NCI-H69 (cell line): ENCODE results near the gene C4B.
"Not testable (repeated sequence)": the region's sequence is repeated elsewhere in the genome, so short reads cannot be mapped to it uniquely, and the experiment has no call there.

Source experiments
- DNase-seq: peaks from one replicate; lab custom pipeline; 2025; lab: John Stamatoyannopoulos, UW

Gene C4B

DNA sequence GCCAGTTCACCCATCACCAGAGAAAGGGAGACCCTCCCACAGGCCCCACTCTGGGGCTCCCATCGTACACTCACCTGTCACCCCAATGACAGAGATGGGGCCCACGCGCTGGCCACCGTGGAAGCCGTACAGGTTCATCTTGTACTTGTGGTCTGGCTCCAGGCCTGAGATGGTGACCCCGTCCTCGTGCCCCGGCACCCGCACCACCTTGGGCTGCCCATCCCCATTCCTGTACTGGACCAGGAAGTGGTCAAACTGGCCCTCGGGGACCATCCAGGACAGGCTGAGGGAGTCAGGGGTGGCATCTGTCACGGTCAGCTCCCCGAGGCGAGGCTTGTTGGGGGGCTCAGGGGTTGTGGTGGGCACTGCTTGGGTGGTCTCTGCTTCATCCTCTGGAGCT lies 38.7 kb downstream of the C4B start:
- DNase-seq: not testable (repeated sequence)

DNA sequence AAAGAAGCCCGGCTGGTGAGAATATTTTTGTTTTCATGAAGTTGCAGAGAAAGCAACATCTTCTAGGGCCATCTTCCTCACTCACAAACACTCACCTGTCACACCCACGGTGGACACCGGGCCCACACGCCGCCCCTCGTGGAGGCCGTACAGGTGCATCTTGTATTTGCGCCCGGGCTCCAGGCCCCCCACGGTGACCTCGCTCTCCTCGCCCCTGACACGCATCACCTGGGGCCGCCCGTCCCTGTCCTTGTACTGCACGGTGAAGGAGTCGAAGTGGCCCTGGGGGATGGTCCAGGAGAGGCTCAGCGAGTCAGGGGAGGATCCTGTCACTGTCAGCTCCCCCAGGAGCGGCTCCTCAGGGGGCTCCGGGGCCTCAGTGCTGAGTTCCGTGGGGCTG lies 41.2 kb downstream of the C4B start:
- DNase-seq: not testable (repeated sequence)

DNA sequence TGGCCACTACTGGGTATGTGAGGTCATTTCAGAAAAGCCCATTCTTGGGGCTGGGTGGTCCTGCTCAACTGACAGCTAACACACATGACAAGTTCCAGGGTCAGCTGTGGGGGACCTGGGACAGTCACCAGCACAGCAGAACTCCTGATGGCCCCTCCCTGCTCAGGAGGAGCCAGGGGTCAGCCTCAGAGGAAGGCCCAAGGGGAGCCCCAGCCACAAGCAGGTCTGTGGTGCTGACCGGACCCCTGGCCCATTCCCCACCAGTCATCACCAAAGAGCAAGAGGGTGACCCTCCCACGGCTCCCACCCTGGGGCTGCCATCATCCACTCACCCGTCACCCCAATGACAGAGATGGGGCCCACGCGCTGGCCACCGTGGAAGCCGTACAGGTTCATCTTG lies 41.7 kb downstream of the C4B start:
- no peak for DNase-seq

DNA sequence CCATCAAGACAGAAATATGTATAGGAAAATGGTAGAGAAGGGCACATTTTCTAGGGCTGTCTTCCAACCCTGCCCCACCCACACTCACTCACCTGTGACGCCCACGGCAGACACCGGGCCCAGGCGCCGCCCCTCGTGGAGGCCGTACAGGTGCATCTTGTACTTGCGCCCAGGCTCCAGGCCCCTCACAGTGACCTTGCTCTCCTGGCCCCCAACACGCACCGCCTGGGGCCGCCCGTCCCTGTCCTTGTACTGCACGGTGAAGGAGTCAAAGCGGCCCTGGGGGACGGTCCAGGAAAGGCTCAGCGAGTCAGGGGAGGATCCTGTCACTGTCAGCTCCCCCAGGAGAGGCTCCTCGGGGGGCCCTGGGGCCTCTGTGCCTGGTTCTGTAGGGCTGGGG lies 43.4 kb downstream of the C4B start:
- no peak for DNase-seq

DNA sequence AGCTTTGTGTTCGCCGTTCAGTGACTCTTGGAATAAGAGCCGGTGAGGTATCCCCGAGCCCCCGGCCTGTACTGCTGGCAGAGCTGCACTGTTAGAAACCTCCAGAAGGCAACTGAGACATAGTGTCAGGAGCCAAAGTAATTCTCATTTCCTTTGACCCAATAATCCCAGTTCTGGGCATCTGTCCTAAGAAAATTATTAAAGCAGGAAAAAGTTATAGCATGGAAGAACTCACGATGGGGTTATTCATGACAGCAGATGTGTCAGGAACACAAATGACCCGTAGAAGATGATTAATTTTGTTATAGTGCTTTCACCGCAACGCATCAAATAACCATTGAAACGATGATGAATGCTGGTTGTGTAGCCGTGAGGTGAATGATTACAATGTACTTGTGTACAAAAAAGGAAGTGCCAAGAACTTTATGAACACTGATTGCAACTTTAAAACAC lies 43.9 kb downstream of the C4B start:
- no peak for DNase-seq

DNA sequence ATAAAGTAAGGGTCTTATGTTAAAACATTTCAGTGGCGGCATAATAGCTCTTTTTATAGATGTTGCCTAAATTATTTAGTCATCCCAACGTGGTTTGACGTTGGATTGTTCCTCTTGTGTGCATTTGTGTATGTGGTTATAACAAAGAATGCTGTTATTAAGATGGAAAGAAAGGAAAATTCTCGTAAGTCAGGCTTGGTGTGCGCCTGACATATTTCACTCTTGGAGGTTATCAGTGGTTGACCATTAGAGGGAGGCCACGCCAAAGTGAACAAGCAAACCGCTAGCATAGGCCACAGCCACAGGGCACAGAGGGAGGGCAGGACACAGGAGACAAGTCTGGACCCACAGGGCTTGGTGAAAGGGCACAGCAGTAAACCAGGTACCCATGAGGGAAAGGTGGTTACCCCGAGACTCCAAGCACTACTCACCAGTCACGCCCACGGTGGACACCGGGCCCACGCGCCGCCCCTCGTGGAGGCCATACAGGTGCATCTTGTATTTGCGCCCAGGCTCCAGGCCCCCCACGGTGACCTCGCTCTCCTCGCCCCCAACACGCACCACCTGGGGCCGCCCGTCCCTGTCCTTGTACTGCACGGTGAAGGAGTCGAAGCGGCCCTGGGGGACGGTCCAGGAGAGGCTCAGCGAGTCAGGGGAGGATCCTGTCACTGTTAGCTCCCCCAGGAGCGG lies 46.5 kb downstream of the C4B start:
- DNase-seq: no peak

DNA sequence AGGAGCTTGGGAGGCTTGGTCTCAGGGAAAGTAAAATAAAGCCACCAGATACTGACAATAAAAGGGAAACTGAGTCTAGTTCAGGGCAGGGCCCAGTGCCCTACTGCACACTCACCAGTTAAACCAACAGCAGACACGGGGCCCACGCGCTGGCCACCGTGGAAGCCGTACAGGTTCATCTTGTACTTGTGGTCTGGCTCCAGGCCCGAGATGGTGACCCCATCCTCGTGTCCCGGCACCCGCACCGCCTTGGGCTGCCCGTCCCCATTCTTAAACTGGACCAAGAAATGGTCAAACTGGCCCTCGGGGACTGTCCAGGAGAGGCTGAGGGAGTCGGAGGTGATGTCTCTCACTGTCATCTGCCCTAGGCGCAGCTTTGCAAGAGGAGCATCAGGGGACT lies 50.1 kb downstream of the C4B start:
- DNase-seq: no peak

DNA sequence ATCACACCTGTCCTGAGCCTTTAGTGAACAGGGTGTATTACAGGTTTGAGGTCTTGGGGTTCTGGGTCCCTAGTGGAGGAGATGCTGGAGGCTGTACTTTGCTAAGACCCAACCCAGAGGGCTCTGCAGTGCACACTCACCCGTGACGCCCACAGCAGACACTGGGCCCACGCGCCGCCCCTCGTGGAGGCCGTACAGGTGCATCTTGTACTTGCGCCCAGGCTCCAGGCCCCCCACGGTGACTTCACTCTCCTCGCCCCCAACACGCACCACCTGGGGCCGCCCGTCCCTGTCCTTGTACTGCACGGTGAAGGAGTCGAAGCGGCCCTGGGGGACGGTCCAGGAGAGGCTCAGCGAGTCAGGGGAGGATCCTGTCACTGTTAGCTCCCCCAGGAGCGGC lies 52.9 kb downstream of the C4B start:
- not testable (repeated sequence) for DNase-seq

DNA sequence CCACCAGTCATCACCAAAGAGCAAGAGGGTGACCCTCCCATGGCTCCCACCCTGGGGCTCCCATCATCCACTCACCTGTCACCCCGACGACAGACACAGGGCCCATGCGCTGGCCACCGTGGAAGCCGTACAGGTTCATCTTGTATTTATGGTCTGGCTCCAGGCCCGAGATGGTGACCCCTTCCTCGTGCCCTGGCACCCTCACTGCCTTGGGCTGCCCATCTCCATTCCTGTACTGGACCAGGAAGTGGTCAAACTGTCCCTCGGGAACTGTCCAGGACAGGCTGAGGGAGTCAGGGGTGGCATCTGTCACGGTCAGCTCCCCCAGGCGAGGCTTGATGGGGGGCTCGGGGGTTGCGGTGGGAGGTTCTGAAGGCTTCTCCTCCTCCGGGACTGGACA lies 53.7 kb downstream of the C4B start:
- not testable (repeated sequence) for DNase-seq

DNA sequence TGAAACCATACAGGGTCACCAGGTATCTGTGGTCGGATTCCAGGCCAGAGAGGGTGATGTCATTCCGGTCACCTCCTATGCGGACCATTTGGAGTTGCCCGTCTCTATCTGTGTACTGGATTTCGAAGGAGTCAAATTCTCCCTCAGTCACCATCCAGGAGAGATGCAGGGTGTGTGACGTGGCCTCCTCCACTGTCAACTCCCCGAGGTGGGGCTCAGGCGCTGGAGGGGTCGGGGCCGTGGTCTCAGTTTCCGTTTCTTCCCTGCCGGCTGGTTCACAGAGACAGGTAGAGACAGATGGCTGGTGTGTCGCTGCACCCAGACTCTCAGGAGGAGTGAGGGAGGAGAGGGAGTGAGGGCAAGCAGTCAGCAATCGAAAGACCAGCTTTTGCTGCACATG lies 54.3 kb downstream of the C4B start:
- no peak for DNase-seq

DNA sequence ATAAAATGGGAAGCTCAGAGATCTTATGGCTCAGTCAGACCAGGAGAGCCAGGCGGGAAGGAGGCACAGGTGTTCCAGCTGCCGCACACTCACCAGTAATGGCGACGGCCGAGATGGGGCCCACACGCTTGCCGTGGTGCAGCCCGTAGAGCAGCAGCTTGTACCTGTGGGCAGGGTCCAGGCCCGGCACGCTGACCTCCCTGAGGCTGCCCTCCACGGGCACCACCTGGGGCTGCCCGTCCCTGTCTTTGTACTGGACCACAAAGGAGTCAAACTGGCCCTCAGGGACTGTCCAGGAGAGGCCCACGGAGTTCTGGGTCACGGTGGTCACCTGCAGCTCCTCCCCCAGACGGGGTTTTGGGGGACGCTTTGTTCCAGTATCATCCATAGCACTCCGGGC lies 54.9 kb downstream of the C4B start:
- no peak for DNase-seq

DNA sequence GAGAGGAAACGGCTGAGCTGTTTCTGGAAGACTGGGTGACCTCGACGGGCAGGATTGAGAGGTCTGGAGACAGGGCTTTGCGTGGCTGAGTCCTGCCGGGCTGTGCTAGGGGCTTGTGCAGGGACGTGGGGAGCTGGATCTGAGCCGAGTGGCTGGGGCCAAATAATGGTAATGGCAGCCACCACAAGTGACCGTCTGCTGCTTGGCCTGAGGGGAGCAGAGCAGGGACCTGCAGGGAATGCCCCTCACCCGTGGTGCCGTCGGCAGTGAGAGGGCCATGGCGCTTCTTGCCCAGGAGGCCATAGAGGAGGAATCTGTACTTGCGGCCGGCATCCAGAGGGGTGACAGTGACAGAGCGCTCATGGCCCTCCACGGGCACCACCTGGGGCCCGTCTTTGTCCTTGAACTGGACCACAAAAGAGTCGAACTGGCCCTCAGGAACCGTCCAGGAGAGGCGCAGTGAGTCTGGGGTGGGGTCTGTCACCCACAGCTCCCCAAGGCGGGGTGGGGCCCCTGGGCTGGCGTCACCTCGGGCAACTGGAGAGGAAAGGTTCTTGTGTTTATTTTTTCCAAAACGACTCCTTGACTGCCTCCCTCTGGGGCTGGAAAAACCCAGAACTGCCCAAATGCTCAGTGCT lies 55.4 kb downstream of the C4B start:
- DNase-seq: no peak

DNA sequence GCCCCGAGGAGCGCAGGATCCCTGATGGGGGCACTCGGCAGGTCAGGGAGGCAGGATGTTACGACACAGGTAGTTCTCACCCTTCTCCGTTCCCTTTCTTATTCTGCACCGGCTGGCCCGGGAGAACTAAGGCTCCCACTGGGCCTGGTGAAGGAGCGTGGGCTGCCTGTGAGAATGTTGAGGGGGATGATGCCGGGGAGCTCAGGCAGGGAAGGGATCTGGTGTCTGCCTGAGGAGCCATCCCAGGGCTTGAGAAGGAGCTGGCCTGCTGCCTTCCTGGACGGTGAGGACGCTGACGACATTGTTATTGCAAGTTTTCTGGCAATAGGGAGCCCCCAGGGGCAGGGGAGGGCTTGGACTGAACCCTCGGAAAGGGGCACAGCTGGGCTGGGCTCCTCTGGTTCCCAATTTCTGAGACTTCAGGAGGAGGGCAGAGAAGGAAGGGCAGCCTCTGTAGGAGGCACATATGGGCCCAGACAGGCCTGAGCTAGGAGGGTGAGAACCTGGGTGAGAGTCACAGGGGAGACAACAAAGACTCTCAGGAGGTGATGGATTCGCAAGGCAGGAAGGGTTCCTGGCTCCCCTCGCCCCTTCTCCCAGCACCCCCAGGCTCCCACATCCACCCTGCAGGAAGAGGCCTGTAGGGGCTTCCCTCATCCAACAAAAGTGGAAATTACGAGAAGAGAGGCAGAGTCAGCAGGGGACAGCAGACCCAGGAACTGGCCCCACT lies 56.4 kb downstream of the C4B start:
- no peak for DNase-seq

DNA sequence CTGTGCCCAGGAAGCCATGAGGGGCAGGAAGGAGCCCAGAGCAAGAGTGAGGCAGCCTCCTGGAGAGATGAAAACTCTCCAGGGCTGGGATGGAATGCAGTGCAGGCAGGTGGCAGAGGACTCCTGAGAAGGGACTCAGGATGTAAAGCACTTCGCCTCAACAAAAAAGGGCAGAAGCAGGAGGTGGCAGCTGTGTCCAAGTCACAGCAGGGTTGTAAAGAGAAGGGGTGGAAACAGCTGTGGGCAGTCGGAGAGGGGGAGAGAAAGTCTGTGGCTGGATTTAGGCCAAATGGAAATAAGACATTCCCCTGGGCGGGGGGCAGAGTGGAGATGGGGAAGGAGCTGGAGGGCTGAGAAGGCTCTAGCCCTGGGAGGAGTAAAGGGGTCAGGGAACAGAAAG lies 58.5 kb downstream of the C4B start:
- peak; percentile 76 for DNase-seq

DNA sequence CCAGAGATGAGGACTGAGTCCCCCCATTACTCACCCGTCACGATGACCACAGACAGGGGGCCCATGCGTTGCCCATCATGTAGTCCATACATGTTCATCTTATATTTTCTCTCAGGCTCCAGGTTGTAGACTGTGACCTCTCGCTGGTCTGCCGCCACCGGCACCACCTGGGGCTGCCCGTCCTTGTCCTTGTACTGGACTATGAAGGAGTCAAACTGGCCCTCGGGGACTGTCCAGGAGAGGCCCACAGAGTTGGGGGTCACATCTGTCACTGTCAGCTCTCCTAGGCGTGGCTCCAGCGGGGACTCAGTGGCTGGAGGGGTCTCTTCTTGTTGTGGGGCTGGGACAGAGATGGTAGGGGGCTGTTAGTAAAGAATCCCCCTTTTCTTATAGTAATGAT lies 59.0 kb downstream of the C4B start:
- no peak for DNase-seq

DNA sequence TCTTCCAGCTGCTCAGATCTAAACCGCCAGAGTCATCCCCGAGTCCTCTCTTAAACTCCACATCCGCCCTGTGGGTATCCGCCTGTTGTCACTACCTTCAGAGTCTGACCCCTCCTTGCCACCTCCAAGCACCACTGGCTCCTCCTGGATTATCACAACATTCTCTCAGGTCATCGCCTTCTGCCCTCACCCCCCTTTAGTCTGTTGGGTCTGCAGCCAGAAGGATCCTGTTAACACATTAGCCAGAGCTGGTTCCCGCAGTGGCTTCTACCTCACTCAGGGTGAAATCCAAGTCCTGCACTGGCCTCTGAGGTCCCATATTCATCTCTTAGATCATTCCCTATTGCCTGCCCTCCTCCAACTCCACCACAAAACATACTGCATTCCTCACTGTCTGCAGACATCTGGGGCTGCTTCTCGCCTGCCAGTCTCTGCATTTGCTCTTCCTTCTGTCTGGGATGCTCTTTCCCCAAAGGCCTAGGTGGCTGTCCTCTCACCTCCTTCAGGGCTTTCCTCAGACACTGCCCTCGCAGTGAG lies 60.5 kb downstream of the C4B start:
- DNase-seq: no peak

DNA sequence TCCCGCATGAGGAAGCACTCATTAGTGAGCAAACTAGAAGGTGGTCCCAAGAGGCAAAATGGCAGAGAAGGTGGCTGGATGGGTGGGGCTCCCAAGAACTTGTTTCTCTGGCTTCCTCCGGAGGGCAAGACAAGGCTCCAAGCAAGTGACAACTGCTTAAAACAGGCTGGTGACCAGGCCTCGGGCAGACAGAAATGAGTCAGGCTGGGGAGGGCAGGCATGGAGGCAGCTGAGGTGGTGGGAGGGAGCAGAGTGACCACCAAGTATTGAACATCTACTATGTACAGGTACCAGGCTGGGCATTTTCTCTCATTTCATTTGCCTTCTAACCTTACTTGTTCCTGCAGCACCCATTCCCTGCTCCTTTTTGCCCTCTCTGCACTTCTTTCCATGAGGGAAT lies 61.2 kb downstream of the C4B start:
- DNase-seq: no peak

DNA sequence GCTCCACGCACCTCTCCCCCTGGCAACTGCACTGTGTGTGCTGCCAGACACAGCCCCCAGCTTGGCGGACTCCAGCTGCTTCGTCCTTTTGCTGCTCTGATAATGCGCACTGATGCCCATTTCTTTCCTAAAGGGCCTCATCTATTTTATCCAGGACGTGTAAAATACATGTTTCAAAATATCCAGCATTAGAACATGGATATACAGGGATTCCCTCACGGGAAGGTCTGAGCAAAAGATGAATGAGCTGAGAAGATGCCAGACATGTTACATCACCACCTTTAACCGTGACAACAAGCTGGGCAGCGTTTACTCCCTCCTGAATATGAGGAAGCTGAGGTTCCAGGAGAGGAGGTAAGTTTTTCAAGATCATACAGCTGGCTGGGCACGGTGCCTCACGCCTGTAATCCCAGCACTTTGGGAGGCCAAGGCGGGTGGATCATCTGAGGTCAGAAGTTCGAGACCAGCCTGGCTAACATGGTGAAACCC lies 61.8 kb downstream of the C4B start:
- peak; percentile 9 for DNase-seq

DNA sequence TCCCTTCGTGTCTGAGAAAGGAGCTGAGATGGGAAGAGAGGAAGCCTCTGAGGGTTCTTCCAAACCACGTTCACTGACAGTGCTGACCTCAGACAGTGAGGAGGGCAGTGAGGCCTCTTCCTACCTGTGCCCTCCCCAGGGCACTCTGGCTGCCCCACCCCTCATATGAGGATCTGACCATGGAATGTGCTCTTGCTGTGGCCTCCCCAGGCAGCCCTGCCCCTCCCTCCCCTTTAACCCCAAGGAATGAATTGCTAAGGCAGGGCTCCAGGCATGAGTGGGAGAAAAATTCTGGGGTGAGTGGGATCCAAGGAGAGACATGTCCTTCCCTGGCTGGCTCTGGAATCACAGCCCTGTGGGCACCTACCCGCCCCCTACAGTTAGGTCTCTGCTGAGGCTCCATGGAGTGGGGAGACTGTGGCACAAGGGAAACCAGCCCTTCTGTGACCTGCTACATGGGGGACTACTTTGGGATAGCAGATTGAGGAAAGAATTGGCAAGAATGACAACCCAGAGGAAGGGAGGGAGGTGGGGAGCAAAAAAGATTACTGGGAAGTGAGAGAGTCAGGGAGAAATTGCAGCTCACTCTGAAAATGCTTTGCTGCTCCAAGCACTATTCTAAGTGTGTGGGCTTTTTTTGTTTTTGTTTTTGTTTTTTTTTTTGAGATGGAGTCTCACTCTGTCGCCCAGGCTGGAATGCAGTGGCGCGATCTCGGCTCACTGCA lies 65.1 kb downstream of the C4B start:
- DNase-seq: no peak

DNA sequence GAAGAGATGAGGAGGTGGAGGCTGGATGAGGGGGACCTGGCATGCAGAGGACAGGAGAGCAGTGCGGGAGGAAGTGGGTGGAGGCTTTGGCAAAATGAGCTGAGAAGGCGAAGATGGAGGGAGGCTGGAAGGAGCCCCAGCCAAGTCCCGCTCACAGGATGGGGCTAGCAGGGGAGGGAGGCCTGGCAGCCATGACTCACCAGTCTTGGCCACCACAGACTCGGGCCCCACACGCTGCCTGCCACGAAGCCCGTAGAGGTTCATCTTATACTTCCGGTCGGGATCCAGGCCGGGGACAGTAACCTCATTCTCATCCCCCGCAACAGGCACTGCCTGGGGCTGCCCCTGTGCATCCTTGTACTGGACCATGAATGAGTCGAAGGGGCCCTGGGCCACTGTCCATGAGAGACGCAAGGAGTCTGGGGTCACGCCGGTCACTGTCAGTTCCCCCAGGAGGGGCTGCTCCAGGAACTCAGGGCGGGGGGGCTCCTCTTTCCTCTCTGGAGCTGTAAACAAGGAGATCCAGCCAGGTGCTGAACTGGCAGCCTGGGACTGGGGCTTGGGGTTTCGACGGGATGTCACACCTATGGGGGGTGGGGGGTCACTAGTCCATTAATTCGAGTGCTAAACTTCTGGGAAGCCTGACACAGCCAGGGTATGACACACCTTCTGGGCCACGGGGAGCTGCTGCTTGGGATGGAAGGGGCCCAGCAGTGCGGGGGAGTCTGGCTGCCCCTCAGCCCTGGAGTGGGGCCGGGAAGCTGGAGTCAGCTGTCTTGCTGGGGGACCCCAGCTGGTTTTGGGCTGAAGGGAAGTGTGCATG lies 66.8 kb downstream of the C4B start:
- DNase-seq: no peak

DNA sequence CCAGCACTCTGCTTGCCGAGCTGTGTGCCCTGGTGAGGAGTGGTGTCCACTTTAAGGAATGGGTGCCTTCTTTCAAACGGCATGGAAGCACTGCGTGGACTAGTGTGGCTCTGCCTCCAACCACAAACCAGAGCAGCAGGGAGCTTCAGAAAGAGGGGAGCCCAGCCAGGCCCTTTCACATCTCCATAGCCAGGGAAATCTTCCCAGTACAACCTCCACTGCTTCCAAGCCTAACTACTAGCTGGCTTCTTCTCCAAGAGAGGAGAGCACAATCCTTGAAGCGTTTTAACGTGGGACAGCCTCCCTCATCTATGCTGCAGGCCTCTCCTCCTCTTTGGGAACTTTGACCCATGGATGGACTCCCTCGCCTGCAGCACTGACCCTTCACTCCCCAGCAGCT lies 67.9 kb downstream of the C4B start:
- DNase-seq: no peak
